ENCODE results near the gene ADPGK.
"Not testable (repeated sequence)": the region's sequence is repeated elsewhere in the genome, so short reads cannot be mapped to it uniquely, and the experiment has no call there.

The ADPGK gene

GRCh38 chr15:72724028-72724427, 59.5 kb downstream of the ADPGK start:
- Mint-ChIP-seq H3K27ac (no peak overlapping the region), H3K4me3 (no peak overlapping the region), H3K36me3 (peaks cover 9 to 15% of the 10 kb centered on the region in 2 donors), H3K9me3 (no peaks in the 10 kb centered on the region), H3K4me1 (peaks cover 0 to 2% of the 10 kb centered on the region in 2 donors), H3K27me3 (no peaks in the 10 kb centered on the region)
- ATAC-seq (replicated peaks) (no peak), DNase-seq (no peak)

GRCh38 chr15:72722071-72722696, 61.4 kb downstream of the ADPGK start:
- Mint-ChIP-seq H3K27ac (no peak overlapping the region), H3K9me3 (no peaks in the 10 kb centered on the region), H3K4me3 (no peak overlapping the region), H3K4me1 (peaks cover 0 to 2% of the 10 kb centered on the region in 2 donors), H3K36me3 (peaks cover 15 to 27% of the 10 kb centered on the region in 2 donors), H3K27me3 (no peaks in the 10 kb centered on the region)
- no peak for ATAC-seq (replicated peaks)
- peak; percentile 8 for DNase-seq

GRCh38 chr15:72708551-72709303, 74.8 kb downstream of the ADPGK start:
- not testable (repeated sequence) for H3K27ac Mint-ChIP-seq
- H3K4me1 Mint-ChIP-seq, result peaks cover 6 to 11% of the 10 kb centered on the region in 2 donors

GRCh38 chr15:72706266-72706665, 77.3 kb downstream of the ADPGK start:
- Mint-ChIP-seq H3K4me3 (no peak overlapping the region), H3K9me3 (no peaks in the 10 kb centered on the region), H3K4me1 (peaks cover 6 to 11% of the 10 kb centered on the region in 2 donors), H3K27me3 (no peaks in the 10 kb centered on the region), H3K36me3 (peaks cover 2 to 6% of the 10 kb centered on the region in 2 donors), H3K27ac (no peak overlapping the region)
- DNase-seq (no peak), ATAC-seq (replicated peaks) (no peak)

More at GRCh38 chr15:72708551-72709303, 74.8 kb downstream of the ADPGK start:
- H3K27me3 Mint-ChIP-seq; H3K4me3 Mint-ChIP-seq; DNase-seq; ATAC-seq (replicated peaks); H3K9me3 Mint-ChIP-seq: not testable (repeated sequence)
- H3K36me3 Mint-ChIP-seq, result peaks cover 8 to 10% of the 10 kb centered on the region in 2 donors

Measured in stimulated activated naive B cell treated with anti-CD40 and anti-IgM and Interleukin-4, amounts not matched to agents 10 μg/mL and 1 μg/mL and 100 μg/mL, for 72 hours (primary cell).